ENCODE results near the gene TTC12. TPM values are rescaled to one million over a fixed set of nuclear protein-coding genes. Genes with fewer than 3 reads are reported as not detected.

TTC12 gene
- total and polyA plus RNA-seq, 10 of the 15 experiments (the other 5 are each of a cell fraction or from before 2014, with no cell fraction given): 3.7 to 14.0 (median 8.1) TPM

- ChIA-PET RAD21 (ENCODE audit: unreplicated experiment) (no interaction called here), POLR2A (no interaction called here), CTCF (interaction anchor here (0.6 to 1.6 kb wide), 2 partner anchors 162 to 528 kb away, joined by 3 to 4 read pairs; no protein-coding TSS in a partner anchor), SMC1A (ENCODE audit: uncharacterized antibody, unreplicated experiment) (no interaction called here)
- Histone ChIP-seq H3K9ac (ENCODE audit: control insufficient read depth, insufficient read depth, low read length) (no peak overlapping the region), H3K4me2 (ENCODE audit: control insufficient read depth, insufficient read depth) (no peak overlapping the region), H3K79me2 (ENCODE audit: control insufficient read depth, insufficient read depth, low read length) (no peaks in the 10 kb centered on the region), H3K4me3 (no peak overlapping the region), H3K4me1 (ENCODE audit: control insufficient read depth, insufficient read depth, low read length) (no peaks in the 10 kb centered on the region), H2AFZ (ENCODE audit: control insufficient read depth, low read depth, low read length) (no peak overlapping the region), H4K20me1 (ENCODE audit: control insufficient read depth, insufficient read depth) (no peaks in the 10 kb centered on the region), H3K36me3 (ENCODE audit: control insufficient read depth in 2 of 2, insufficient read depth in 2 of 2, low read length in 1 of 2) (no peaks in the 10 kb centered on the region), H3K9me3 (replicated peaks; ENCODE audit: control insufficient read depth, insufficient read depth, low read length) (no peaks in the 10 kb centered on the region), H3K27ac (ENCODE audit: control insufficient read depth, insufficient read depth) (no peak overlapping the region), H3K27me3 (replicated peaks in 1 of 2; ENCODE audit: control insufficient read depth in 2 of 2, insufficient read depth in 2 of 2, low read length in 1 of 2) (no peaks in the 10 kb centered on the region; a peak in 1 of 4 replicates)
- no peak for DNase-seq (ENCODE audit: low read depth, low spot score)
- BruUV-seq (replicated peaks): no TSS peak
- WGBS (ENCODE audit: insufficient coverage, insufficient replicate concordance, low lambda C conversion rate, missing lambda C conversion rate): 98% methylated on average over 5 of the region's 5 CpGs
- no peak for FAIRE-seq
- TF ChIP-seq POLR2A (IDR thresholded peaks at IDR 0.05; ENCODE audit: low read depth, low read length) (no peak), IKZF2 (IDR thresholded peaks at IDR 0.05) (no peak), CHD1 (IDR thresholded peaks at IDR 0.05; ENCODE audit: low read depth, low read length) (no peak), MEF2A (IDR thresholded peaks at IDR 0.05; ENCODE audit: insufficient read depth, low read depth, low read length) (no peak), MTA2 (IDR thresholded peaks at IDR 0.05; ENCODE audit: low read depth) (no peak), STAT1 (conservative IDR thresholded peaks at IDR 0.05) (no peak), REST (IDR thresholded peaks at IDR 0.05; ENCODE audit: low read depth, low read length) (no peak), TCF7 (IDR thresholded peaks at IDR 0.05; ENCODE audit: borderline replicate concordance) (no peak), ZNF384 (IDR thresholded peaks at IDR 0.05; ENCODE audit: borderline replicate concordance, low read depth, low read length) (no peak), IKZF1 (conservative IDR thresholded peaks at IDR 0.05) (no peak), ZBTB33 (IDR thresholded peaks at IDR 0.05) (no peak), MAX (IDR thresholded peaks at IDR 0.05; ENCODE audit: low read depth, low read length) (no peak), CBFB (IDR thresholded peaks at IDR 0.05; ENCODE audit: low read depth) (no peak), EZH2 (IDR thresholded peaks at IDR 0.05; ENCODE audit: borderline replicate concordance, control insufficient read depth, low read depth, low read length) (no peak)
- in situ Hi-C loops (cut with MboI) (no loop called here), intact Hi-C loops (cut with micrococcal nuclease; ENCODE audit: unreplicated experiment) (no loop called here)
- no peak for ATAC-seq
These were observed 56.3 kb downstream of the TTC12 start for GRCh38 chr11:113370634-113371033.
